Activated T-cell treated with anti-CD3 and anti-CD28 coated beads, Interleukin-2, amount 50 U/mL, for 4 hours (primary cell): ENCODE measurements around the gene ATE1. TPM values are rescaled to one million over a fixed set of nuclear protein-coding genes. Genes with fewer than 3 reads are reported as not detected.

Experiments used
- ATAC-seq, 2 donors: fragments of 200-7000 bp; cut with Tn5 transposase; one replicate each; pipeline ENCODE4 v1.10.0; 2021
- DNase-seq: peaks from one replicate; pipeline ENCODE4 v3.0.0-alpha.2; 2020
- H3K27me3 Mint-ChIP-seq: one replicate; pipeline ENCODE4 v1.8.0; 2021; ENCODE audit warnings: low read depth, mixed read lengths
- H3K36me3 Mint-ChIP-seq: one replicate; pipeline ENCODE4 v1.8.0; 2022; ENCODE audit warnings: mixed read lengths; ENCODE audit not compliant: insufficient read depth
- H3K4me1 Mint-ChIP-seq: one replicate; pipeline ENCODE4 v1.8.0; 2021; ENCODE audit warnings: low read depth, mixed read lengths
- H3K4me3 Mint-ChIP-seq: one replicate; pipeline ENCODE4 v1.8.0; 2021; ENCODE audit warnings: mild to moderate bottlenecking, moderate library complexity, mixed read lengths
- H3K9me3 Mint-ChIP-seq: one replicate; pipeline ENCODE4 v1.8.0; 2021; ENCODE audit warnings: mixed read lengths
- total RNA-seq, 3 donors: library from RNA; stranded (reverse); gene quantifications; one replicate each; pipeline ENCODE4 v1.2.1, GENCODE V29; 2021

Gene ATE1
- total RNA-seq, 3 donors from 2014 or later = 33.6 to 41.2 (median 38.5) TPM

- Mint-ChIP-seq H3K27me3 (no peaks in the 10 kb centered on the region), H3K4me3 (no peak overlapping the region), H3K9me3 (peaks cover 23% of the 10 kb centered on the region), H3K36me3 (peaks cover 39% of the 10 kb centered on the region), H3K4me1 (peaks cover 18% of the 10 kb centered on the region)
- ATAC-seq = peak; percentile 98 to 99
- no peak for DNase-seq
These were observed 173.9 kb downstream of the ATE1 start for GRCh38 chr10:121753726-121754476.

GRCh38 chr10:121751191-121751760, 176.6 kb downstream of the ATE1 start:
- Mint-ChIP-seq H3K4me1 (peaks cover 18% of the 10 kb centered on the region), H3K36me3 (peaks cover 29% of the 10 kb centered on the region), H3K27me3 (no peaks in the 10 kb centered on the region), H3K9me3 (peaks cover 7% of the 10 kb centered on the region), H3K4me3 (no peak overlapping the region)
- DNase-seq (no peak), ATAC-seq (no peak)

DNA sequence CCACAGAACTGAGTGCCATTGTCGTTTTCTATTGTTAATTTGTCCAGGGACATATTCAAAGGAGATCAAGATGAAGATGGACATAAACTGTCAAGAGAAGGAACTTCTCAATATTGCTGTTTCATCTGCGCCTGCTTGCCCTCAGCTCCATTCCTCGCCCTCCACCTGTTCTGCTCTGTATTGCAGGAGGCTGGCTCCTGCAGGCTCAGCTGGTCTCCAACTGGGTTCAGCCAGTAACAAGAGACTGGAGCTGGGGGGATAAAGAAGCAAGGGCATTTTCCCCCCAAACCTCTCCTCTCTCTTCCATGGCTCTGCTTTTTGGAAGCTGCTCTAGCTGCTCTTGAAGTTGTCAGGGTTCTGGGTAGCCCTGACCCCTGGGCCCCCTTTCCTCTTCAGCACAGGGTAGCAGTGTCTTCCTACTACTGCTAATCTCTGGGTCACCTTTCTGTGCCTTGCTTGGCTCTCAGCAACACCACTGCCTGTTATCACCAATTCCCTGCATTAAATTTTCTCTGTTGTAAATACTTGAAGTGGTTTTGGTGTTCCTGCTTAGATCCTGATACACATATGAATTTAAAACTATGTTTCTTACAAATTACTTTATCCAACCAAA, 180.6 kb downstream of the ATE1 start:
- Mint-ChIP-seq H3K9me3 (no peaks in the 10 kb centered on the region), H3K36me3 (peaks cover 25% of the 10 kb centered on the region), H3K4me1 (no peaks in the 10 kb centered on the region), H3K4me3 (no peak overlapping the region), H3K27me3 (no peaks in the 10 kb centered on the region)
- DNase-seq = no peak
- ATAC-seq = no peak

DNA sequence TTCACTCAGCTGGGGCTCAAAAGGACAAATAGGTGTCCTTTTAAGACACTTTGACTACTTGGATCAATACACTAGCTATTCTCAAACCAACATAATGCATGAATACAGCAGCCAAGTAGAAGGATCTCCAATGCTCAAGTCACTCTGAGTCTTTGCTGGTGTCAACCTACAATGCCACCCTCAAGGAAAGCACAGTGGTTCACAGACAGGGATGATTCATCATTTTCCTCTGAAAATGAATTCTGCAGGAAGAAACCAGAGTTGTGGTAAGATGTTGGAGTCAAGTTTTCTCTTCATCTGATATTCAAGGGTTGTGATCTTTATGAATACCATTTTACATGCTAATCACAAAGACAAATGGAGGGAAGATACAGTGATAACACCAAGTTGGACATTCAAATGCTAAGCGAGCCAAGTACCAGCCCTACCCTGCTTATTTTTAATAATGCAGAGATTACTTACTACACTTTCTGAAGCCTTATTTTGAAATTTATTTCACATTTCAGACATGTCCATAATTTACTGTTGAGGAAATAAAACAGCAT, 186.5 kb downstream of the ATE1 start:
- ATAC-seq (peak; percentile 22 to 23), DNase-seq (no peak)
- H3K9me3 Mint-ChIP-seq = no peaks in the 10 kb centered on the region
- H3K4me3 Mint-ChIP-seq = no peak overlapping the region
- peaks cover 21% of the 10 kb centered on the region for H3K36me3 Mint-ChIP-seq
- no peaks in the 10 kb centered on the region for H3K27me3 Mint-ChIP-seq
- H3K4me1 Mint-ChIP-seq = peaks cover 15% of the 10 kb centered on the region

DNA sequence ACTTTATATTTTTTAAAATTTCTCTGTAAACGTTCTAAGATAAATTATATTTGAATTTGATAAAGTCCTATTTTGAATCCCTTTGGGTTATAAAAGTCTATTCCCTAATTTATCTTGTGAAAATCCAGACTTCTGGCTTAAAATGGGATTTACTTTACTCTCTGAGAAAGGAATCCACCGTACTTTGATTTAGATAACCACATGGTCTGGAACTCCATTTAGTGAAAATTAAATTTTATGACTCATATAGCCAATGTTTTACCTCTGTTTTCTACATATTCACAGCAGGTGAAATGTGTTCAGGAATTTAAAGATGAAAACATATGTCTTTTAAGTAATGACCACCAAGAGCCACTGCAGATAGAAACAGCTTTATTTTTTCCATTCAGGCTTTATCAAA, 187.8 kb downstream of the ATE1 start:
- ATAC-seq (no peak), DNase-seq (no peak)
- Mint-ChIP-seq H3K4me1 (peaks cover 15% of the 10 kb centered on the region), H3K27me3 (peaks cover 8% of the 10 kb centered on the region), H3K9me3 (no peaks in the 10 kb centered on the region), H3K36me3 (peaks cover 19% of the 10 kb centered on the region), H3K4me3 (no peak overlapping the region)

DNA sequence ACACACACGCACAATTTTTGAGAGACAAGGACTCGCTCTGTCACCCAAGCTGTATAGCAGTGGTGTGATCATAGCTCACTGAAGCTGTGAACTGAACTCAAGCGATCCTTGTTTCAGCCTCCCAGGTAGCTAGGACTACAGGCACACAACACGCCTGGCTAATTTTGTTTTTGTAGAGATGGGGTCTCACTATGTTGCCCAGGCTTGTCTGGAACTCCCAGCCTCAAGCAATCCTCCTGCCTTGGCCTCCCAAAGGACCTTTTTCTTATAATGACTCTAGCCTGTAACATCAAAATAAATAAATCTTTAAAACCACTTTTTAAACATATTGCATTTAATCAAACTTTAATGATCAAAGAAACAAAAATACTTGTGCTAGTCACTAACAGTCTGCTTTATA, 188.7 kb downstream of the ATE1 start:
- ATAC-seq = no peak
- Mint-ChIP-seq H3K27me3 (peaks cover 15% of the 10 kb centered on the region), H3K4me3 (no peak overlapping the region), H3K9me3 (no peaks in the 10 kb centered on the region), H3K36me3 (peaks cover 16% of the 10 kb centered on the region), H3K4me1 (peaks cover 15% of the 10 kb centered on the region)
- no peak for DNase-seq

GRCh38 chr10:121736315-121737130, 191.3 kb downstream of the ATE1 start:
- H3K36me3 Mint-ChIP-seq = peaks cover 5% of the 10 kb centered on the region
- ATAC-seq = no peak
- peaks cover 15% of the 10 kb centered on the region for H3K4me1 Mint-ChIP-seq
- no peaks in the 10 kb centered on the region for H3K9me3 Mint-ChIP-seq
- peaks cover 23% of the 10 kb centered on the region for H3K27me3 Mint-ChIP-seq
- no peak overlapping the region for H3K4me3 Mint-ChIP-seq
- no peak for DNase-seq

GRCh38 chr10:121735263-121735662, 192.6 kb downstream of the ATE1 start:
- ATAC-seq = no peak

DNA sequence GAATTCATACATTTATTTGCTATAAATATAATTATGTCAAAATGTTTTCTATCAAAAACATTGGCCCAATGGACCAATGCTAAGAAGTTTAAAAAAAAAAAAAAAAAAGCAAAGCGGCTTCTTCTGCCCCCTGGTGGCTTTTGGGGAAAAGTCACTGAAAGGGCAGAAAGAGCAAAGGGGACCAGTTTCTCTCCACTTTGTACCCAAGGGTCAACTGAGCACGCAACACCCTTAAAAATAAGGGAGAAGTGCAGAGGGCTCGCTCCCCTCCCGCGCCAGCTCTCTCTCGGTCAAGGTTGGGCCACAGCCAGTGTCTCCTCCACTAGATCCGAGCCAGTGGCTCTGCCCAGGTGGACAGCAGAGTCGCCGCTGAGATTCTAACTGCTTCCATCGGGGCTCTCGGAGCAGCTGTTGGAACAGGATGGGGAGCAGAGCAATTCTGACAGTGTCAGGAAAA, 193.2 kb downstream of the ATE1 start:
- peaks cover 23% of the 10 kb centered on the region for H3K27me3 Mint-ChIP-seq
- H3K36me3 Mint-ChIP-seq = no peaks in the 10 kb centered on the region
- no peak for ATAC-seq
- H3K4me1 Mint-ChIP-seq = peaks cover 10% of the 10 kb centered on the region
- no peak for DNase-seq
- H3K4me3 Mint-ChIP-seq = no peak overlapping the region
- no peaks in the 10 kb centered on the region for H3K9me3 Mint-ChIP-seq

More at GRCh38 chr10:121735263-121735662, 192.6 kb downstream of the ATE1 start:
- Mint-ChIP-seq H3K9me3 (no peaks in the 10 kb centered on the region), H3K4me1 (peaks cover 10% of the 10 kb centered on the region), H3K4me3 (no peak overlapping the region), H3K27me3 (peaks cover 23% of the 10 kb centered on the region), H3K36me3 (no peaks in the 10 kb centered on the region)
- DNase-seq = no peak

DNA sequence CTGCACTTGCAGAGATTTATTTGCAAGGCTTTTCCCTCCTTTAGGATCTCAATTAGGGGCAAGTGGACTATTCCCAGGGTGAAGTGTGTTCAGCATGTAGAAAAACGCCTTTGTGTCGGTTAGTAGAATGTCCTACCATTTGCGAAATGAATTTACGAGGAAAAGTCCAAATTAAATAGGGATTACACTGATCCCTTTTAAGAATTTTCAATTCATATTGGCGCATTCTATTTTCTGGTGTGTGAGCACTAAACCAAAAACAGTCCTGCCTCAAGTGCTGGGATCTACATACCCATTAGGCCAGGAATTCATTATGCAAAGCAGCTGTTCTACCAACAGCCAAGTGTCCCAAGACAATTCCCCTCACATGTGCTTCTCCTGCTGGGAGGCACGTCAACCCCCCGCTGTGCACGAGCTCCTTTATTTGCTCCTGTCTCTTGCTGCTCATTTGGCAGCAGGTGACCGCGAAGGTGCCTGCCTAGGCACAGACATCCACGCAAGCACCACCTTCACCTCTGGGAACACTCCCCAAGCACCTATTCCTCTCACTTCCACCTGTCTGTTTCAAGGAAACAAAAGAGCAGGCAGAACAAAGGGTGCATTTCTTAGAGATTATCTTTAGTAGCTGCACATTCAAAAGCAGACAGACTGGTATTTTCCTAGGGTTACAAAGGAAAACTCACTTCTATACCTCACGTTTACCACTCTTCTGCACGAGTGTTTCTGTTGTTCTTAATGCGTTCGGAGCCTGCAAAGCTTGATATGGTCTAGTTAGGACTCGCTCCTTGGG, 195.0 kb downstream of the ATE1 start:
- peaks cover 23% of the 10 kb centered on the region for H3K27me3 Mint-ChIP-seq
- no peak overlapping the region for H3K4me3 Mint-ChIP-seq
- peaks cover 2% of the 10 kb centered on the region for H3K4me1 Mint-ChIP-seq
- DNase-seq (no peak), ATAC-seq (no peak)
- H3K9me3 Mint-ChIP-seq = no peaks in the 10 kb centered on the region
- H3K36me3 Mint-ChIP-seq = no peaks in the 10 kb centered on the region

GRCh38 chr10:121732172-121732571, 195.7 kb downstream of the ATE1 start:
- Mint-ChIP-seq H3K4me1 (no peaks in the 10 kb centered on the region), H3K4me3 (no peak overlapping the region), H3K27me3 (peaks cover 23% of the 10 kb centered on the region), H3K9me3 (no peaks in the 10 kb centered on the region), H3K36me3 (no peaks in the 10 kb centered on the region)
- no peak for DNase-seq
- no peak for ATAC-seq

DNA sequence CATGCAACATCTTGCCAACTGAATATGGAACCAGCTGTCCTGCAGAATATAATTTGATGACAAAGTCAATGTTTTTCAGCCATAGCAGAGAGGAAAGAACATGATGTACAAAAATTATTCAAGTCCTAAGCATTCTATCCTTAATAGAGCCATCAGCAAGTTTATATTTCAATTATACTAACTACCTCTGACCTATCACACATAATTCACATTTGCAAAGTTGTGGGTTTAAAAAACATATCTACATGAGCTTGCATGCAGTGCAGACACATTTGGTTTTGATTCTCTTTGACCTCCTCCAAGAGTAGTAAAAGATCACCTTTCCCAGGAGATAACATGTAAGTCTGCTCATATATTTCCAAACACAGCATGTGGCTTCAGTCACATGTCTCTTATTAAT, 203.5 kb downstream of the ATE1 start:
- Mint-ChIP-seq H3K4me1 (no peaks in the 10 kb centered on the region), H3K36me3 (no peaks in the 10 kb centered on the region), H3K27me3 (peaks cover 12% of the 10 kb centered on the region), H3K4me3 (no peak overlapping the region), H3K9me3 (peaks cover 4% of the 10 kb centered on the region)
- ATAC-seq (no peak), DNase-seq (no peak)

- Mint-ChIP-seq H3K36me3 (no peaks in the 10 kb centered on the region), H3K4me3 (no peak overlapping the region), H3K27me3 (peaks cover 17% of the 10 kb centered on the region), H3K9me3 (peaks cover 10% of the 10 kb centered on the region), H3K4me1 (no peaks in the 10 kb centered on the region)
- ATAC-seq = no peak
- DNase-seq = no peak
These were observed 205.2 kb downstream of the ATE1 start for GRCh38 chr10:121722665-121723064.
